ENCODE measurements around the gene ZNF32. TPM values are rescaled to one million over a fixed set of nuclear protein-coding genes. Genes with fewer than 3 reads are reported as not detected.

Gene ZNF32
- total RNA-seq, 1 experiment from 2014 or later = 13.0 TPM

DNA sequence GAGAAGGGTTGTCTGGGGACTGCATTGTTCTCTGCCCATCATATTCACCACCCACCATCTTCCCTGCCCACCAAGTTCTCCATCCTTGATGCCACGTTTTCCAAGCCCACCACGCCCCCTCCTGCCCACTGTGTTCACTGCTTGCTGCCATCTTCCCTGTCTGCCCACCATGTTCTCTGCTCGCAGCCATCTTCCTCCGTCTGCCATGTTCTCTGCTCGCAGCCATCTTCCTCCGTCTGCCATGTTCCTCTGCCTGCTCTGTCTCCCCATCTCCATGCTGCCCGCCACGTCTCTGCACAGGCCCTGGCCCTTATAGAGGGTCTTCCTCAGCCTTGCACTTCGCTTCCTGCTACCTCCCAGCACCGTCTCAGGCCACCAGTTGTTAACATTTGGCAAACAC lies 30.0 kb upstream of the ZNF32 start:
- no peaks in the 10 kb centered on the region for H3K9me3 Mint-ChIP-seq (ENCODE audit: unreplicated experiment)
- intact Hi-C loops (cut with micrococcal nuclease) = no loop called here
- CTCF ChIA-PET = no interaction called here
- no peaks in the 10 kb centered on the region for H3K36me3 Mint-ChIP-seq (ENCODE audit: insufficient read depth, unreplicated experiment)
- no peak overlapping the region for H3K4me3 Mint-ChIP-seq (ENCODE audit: unreplicated experiment)
- TF ChIP-seq, protein P1, sequence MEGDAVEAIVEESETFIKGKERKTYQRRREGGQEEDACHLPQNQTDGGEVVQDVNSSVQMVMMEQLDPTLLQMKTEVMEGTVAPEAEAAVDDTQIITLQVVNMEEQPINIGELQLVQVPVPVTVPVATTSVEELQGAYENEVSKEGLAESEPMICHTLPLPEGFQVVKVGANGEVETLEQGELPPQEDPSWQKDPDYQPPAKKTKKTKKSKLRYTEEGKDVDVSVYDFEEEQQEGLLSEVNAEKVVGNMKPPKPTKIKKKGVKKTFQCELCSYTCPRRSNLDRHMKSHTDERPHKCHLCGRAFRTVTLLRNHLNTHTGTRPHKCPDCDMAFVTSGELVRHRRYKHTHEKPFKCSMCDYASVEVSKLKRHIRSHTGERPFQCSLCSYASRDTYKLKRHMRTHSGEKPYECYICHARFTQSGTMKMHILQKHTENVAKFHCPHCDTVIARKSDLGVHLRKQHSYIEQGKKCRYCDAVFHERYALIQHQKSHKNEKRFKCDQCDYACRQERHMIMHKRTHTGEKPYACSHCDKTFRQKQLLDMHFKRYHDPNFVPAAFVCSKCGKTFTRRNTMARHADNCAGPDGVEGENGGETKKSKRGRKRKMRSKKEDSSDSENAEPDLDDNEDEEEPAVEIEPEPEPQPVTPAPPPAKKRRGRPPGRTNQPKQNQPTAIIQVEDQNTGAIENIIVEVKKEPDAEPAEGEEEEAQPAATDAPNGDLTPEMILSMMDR (IDR thresholded peaks at IDR 0.05; ENCODE audit: unreplicated experiment) = no peak
- peaks cover 7% of the 10 kb centered on the region for H3K4me1 Mint-ChIP-seq (ENCODE audit: insufficient read depth, unreplicated experiment)
- peaks cover 35% of the 10 kb centered on the region for H3K27me3 Mint-ChIP-seq (ENCODE audit: insufficient read depth, unreplicated experiment)
- POLR2A ChIA-PET = no interaction called here
- no peak for DNase-seq (ENCODE audit: unreplicated experiment)
- no TSS peak for BruUV-seq (replicated peaks)
- no peak overlapping the region for H3K27ac Mint-ChIP-seq (ENCODE audit: low read depth, unreplicated experiment)

DNA sequence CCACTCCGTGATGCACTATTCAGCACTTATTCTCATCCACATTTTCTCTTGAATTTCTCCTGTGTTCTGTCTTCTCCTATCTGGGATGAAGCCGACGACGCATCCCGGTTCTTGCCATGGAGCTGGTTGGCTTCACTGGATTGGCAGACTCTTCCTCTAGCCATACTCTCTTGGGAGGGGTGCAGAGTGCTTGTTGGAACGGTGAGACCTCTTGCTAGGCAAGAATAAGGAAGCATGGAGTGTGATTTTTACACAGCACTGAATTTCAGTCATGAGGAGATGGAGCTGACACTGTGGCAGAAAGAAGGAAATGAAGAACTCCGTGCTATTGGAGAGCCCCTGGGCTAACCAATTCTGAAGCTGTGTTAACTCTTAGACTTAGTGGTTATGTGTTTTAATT lies 28.2 kb upstream of the ZNF32 start:
- Mint-ChIP-seq H3K4me3 (ENCODE audit: unreplicated experiment) (no peak overlapping the region), H3K27me3 (ENCODE audit: insufficient read depth, unreplicated experiment) (peaks cover 31% of the 10 kb centered on the region), H3K27ac (ENCODE audit: low read depth, unreplicated experiment) (no peak overlapping the region), H3K9me3 (ENCODE audit: unreplicated experiment) (no peaks in the 10 kb centered on the region), H3K36me3 (ENCODE audit: insufficient read depth, unreplicated experiment) (no peaks in the 10 kb centered on the region), H3K4me1 (ENCODE audit: insufficient read depth, unreplicated experiment) (peaks cover 7% of the 10 kb centered on the region)
- ChIA-PET POLR2A (no interaction called here), CTCF (interaction anchor here (0.9 to 1.5 kb wide), 2 partner anchors 1182 to 1187 kb away, joined by 3 to 5 read pairs; no protein-coding TSS in a partner anchor)
- intact Hi-C loops (cut with micrococcal nuclease) = no loop called here
- TF ChIP-seq, protein P1 (IDR thresholded peaks at IDR 0.05; ENCODE audit: unreplicated experiment) = no peak
- BruUV-seq (replicated peaks) = no TSS peak
- DNase-seq (ENCODE audit: unreplicated experiment) = no peak

DNA sequence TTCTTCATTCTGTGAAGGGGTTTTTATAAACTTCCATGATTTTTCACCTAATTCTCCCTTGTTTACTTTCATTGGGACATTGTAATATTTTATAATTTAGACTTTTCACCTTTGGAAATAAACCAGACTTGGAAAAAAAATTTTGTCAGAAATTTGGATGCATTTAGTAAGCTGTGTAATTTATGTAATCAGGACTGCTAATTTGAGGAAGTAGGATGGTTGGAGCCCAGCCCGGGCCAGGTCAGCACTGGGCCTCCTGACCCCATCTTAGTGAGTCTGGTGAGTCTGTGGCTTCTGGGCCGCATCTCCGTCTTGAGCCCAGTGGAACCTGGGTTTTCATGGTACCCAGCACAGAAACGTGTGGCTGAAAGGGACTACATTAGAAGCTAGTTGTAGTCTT lies 27.6 kb upstream of the ZNF32 start:
- ChIA-PET CTCF (interaction anchor here (0.7 to 1.5 kb wide), 3 partner anchors 21 to 1188 kb away, joined by 3 to 5 read pairs (median 3); no protein-coding TSS in a partner anchor), POLR2A (no interaction called here)
- DNase-seq (ENCODE audit: unreplicated experiment) = no peak
- TF ChIP-seq, protein P1 (IDR thresholded peaks at IDR 0.05; ENCODE audit: unreplicated experiment) = no peak
- H3K4me3 Mint-ChIP-seq (ENCODE audit: unreplicated experiment) = no peak overlapping the region
- H3K4me1 Mint-ChIP-seq (ENCODE audit: insufficient read depth, unreplicated experiment) = peaks cover 12% of the 10 kb centered on the region
- H3K36me3 Mint-ChIP-seq (ENCODE audit: insufficient read depth, unreplicated experiment) = no peaks in the 10 kb centered on the region
- H3K27me3 Mint-ChIP-seq (ENCODE audit: insufficient read depth, unreplicated experiment) = peaks cover 32% of the 10 kb centered on the region
- no peak overlapping the region for H3K27ac Mint-ChIP-seq (ENCODE audit: low read depth, unreplicated experiment)
- intact Hi-C loops (cut with micrococcal nuclease) = no loop called here
- H3K9me3 Mint-ChIP-seq (ENCODE audit: unreplicated experiment) = no peaks in the 10 kb centered on the region
- BruUV-seq (replicated peaks) = no TSS peak

DNA sequence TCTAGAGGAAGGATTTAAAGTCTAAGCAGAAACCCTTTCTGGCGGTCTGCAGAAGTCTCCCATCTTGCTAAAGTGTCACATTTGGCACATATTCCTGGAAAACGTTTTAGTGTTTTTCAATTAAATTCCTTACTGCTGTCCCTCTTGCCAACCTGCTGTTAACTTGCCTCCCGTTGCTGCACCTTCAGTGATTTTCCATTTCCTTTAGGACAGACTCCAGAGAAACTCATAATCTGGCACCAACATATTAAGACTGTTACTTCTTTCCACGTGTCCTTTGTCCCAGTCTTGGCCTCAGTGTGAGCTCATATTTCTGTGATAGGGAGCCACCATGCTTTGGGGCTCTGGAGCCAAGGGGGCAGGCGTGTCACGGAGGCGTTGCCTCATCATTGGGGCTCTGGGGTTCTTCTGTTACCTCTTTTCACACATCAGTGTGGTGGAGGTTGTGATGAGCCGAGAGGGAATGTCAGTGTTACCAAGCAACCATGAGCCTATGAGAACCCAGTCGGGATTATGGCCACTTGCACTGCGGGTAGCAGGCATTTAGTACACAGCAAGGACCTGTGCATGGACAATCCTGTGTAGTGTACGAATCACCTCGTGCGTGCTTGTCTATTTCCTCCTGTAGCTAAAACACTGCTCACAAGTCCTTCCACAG lies 26.0 kb upstream of the ZNF32 start:
- CTCF ChIA-PET = interaction anchor here (0.6 to 3.3 kb wide), 5 partner anchors 7 to 1292 kb away, joined by 3 to 12 read pairs (median 8); no protein-coding TSS in a partner anchor
- BruUV-seq (replicated peaks) = no TSS peak
- TF ChIP-seq, protein P1 (IDR thresholded peaks at IDR 0.05; ENCODE audit: unreplicated experiment) = no peak

More for the DNA sequence above, 26.0 kb upstream of the ZNF32 start:
- POLR2A ChIA-PET = interaction anchor here (0.5 kb wide), 1 partner anchor 88 kb away, joined by 3 read pairs; no protein-coding TSS in a partner anchor
- Mint-ChIP-seq H3K27me3 (ENCODE audit: insufficient read depth, unreplicated experiment) (peaks cover 41% of the 10 kb centered on the region), H3K4me3 (ENCODE audit: unreplicated experiment) (no peak overlapping the region), H3K27ac (ENCODE audit: low read depth, unreplicated experiment) (no peak overlapping the region), H3K36me3 (ENCODE audit: insufficient read depth, unreplicated experiment) (no peaks in the 10 kb centered on the region), H3K9me3 (ENCODE audit: unreplicated experiment) (no peaks in the 10 kb centered on the region), H3K4me1 (ENCODE audit: insufficient read depth, unreplicated experiment) (peaks cover 6% of the 10 kb centered on the region)
- no peak for DNase-seq (ENCODE audit: unreplicated experiment)
- intact Hi-C loops (cut with micrococcal nuclease) = no loop called here

All from MCF 10A (cell line).